ENCODE measurements around the gene AGPAT4. TPM values are rescaled to one million over a fixed set of nuclear protein-coding genes. Genes with fewer than 3 reads are reported as not detected.

AGPAT4 gene
- total and polyA plus RNA-seq, 2 of the 4 experiments (the other 2 are of a cell fraction), result 3.6 to 3.8 TPM

GRCh38 chr6:161254464-161255253 lies 19.2 kb downstream of the AGPAT4 start:
- Histone ChIP-seq H3K36me3 (ENCODE audit: control insufficient read depth, insufficient read depth, low read length) (peaks cover 4% of the 10 kb centered on the region; the same call in 1 of the 2 replicates), H4K20me1 (ENCODE audit: insufficient read depth, low read length) (no peaks in the 10 kb centered on the region), H2BK15ac (ENCODE audit: low read depth, low read length) (peak overlapping the region; percentile 41; the same call in 1 of the 3 replicates), H3K4ac (ENCODE audit: low read depth, low read length) (0 out of 2 replicates have a peak overlapping the region, but pooled peaks have one; percentile 31), H2AK5ac (ENCODE audit: low read depth, low read length) (peak overlapping the region; percentile 62; the same call in 1 of the 2 replicates), H2AFZ (replicated peaks; ENCODE audit: low read length, poor library complexity) (peak overlapping the region; percentile 39), H3K18ac (ENCODE audit: low read depth, low read length) (peak overlapping the region; percentile 67), H3K4me1 (ENCODE audit: control insufficient read depth, insufficient read depth, low read length) (peaks cover 15% of the 10 kb centered on the region), H4K5ac (ENCODE audit: low read depth, low read length) (peak overlapping the region; percentile 61), H3K79me1 (ENCODE audit: low read depth in 1 of 2, low read length in 2 of 2) (peaks cover 14 to 31% of the 10 kb centered on the region in 2 experiments), H3K23ac (ENCODE audit: low read depth, low read length) (no peak overlapping the region), H4K91ac (ENCODE audit: insufficient read depth, low read depth, low read length) (no peak overlapping the region; the same call in 1 of the 2 replicates), H3K14ac (replicated peaks; ENCODE audit: low read depth, low read length) (0 out of 2 replicates have a peak overlapping the region, but pooled peaks have one; percentile 17), H4K8ac (ENCODE audit: low read depth in 2 of 2, low read length in 2 of 2) (peak overlapping the region; percentile 18 to 64; a peak in 3 of 4 replicates), H2AK9ac (replicated peaks; ENCODE audit: low read depth, low read length, poor library complexity) (no peak overlapping the region), H3K4me3 (ENCODE audit: insufficient read depth, low read depth, low read length) (no peak overlapping the region), H3K27me3 (ENCODE audit: control insufficient read depth, insufficient read depth, low read length) (no peaks in the 10 kb centered on the region), H3K9me1 (ENCODE audit: insufficient read depth, low read length) (peaks cover 8% of the 10 kb centered on the region; the same call in 1 of the 2 replicates), H3K9ac (ENCODE audit: low read depth, low read length) (peak overlapping the region; percentile 20; the same call in 1 of the 2 replicates), H3K4me2 (ENCODE audit: low read depth, low read length) (peak overlapping the region; percentile 37), H3K9me3 (ENCODE audit: control insufficient read depth, insufficient read depth, low read length) (no peaks in the 10 kb centered on the region), H2BK5ac (ENCODE audit: low read depth, low read length, poor library complexity, severe bottlenecking) (peak overlapping the region; percentile 82), H2BK120ac (ENCODE audit: low read depth, low read length) (peak overlapping the region; percentile 14; the same call in 1 of the 2 replicates), H3K27ac (ENCODE audit: insufficient read depth, low read length) (peak overlapping the region; percentile 63; the same call in 1 of the 2 replicates), H2BK20ac (ENCODE audit: low read depth, low read length) (peak overlapping the region; percentile 0; the same call in 1 of the 2 replicates), H3K56ac (ENCODE audit: extremely low read depth, insufficient read depth, low read length) (no peak overlapping the region)
- ATAC-seq (ENCODE audit: low read depth), result peak; percentile 67
- POLR2A ChIA-PET (ENCODE audit: unreplicated experiment), result interaction anchor here (0.8 kb wide), 1 partner anchor 21 kb away, joined by 3 read pairs; no protein-coding TSS in a partner anchor
- WGBS, 2 experiments (ENCODE audit: extremely low coverage in 2 of 2, insufficient read length in 1 of 2), result 30% methylated on average over 5 of the region's 17 CpGs; no CpG with 5 or more reads in 1 of the 2 experiments
- TF ChIP-seq BHLHE40 (IDR thresholded peaks at IDR 0.05; ENCODE audit: low read depth, low read length) (no peak), RFX5 (IDR thresholded peaks at IDR 0.05; ENCODE audit: low read depth, low read length) (no peak), CEBPB (IDR thresholded peaks at IDR 0.05; ENCODE audit: low read depth, low read length) (peak; percentile 84), POLR2A (IDR thresholded peaks at IDR 0.05; ENCODE audit: low read depth, low read length) (no peak)
- in situ Hi-C loops (cut with MboI; ENCODE audit: low sequenced_read_pairs), result loop anchor here (25.0 kb wide), 1 partner anchor 267 kb away; the partner anchor contains the start of gene MAP3K4
- peak; percentile 78 for DNase-seq
- dilution Hi-C loops (cut with HindIII; ENCODE audit: low sequenced_read_pairs, unreplicated experiment), result no loop called here
- CTCF ChIA-PET, result interaction anchor here (1.1 kb wide), 1 partner anchor 16 kb away, joined by 3 read pairs; no protein-coding TSS in a partner anchor
- no TSS peak for BruUV-seq (replicated peaks)
- intact Hi-C loops (cut with micrococcal nuclease), result loop anchor here (2.0 kb wide), 1 partner anchor 18 kb away; no protein-coding TSS in a partner anchor
